ENCODE results near the gene TBCD.
"Not testable (repeated sequence)": the region's sequence is repeated elsewhere in the genome, so short reads cannot be mapped to it uniquely, and the experiment has no call there.

TBCD gene

DNA sequence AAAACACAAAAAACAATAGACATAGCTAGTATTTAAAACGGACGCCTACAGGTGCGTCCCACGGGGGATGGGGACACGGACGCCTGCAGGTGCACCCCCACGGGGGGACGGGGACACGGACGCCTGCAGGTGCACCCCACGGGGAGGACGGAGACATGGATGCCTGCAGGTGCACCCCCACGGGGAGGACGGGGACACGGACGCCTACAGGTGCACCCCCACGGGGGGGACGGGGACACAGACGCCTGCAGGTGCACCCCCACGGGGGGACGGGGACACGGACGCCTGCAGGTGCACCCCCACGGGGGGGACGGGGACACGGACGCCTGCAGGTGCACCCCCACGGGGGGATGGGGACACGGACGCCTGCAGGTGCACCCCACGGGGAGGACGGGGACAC lies 212.6 kb downstream of the TBCD start:
- DNase-seq (ENCODE audit: insufficient read length, low spot score); FAIRE-seq: not testable (repeated sequence)

DNA sequence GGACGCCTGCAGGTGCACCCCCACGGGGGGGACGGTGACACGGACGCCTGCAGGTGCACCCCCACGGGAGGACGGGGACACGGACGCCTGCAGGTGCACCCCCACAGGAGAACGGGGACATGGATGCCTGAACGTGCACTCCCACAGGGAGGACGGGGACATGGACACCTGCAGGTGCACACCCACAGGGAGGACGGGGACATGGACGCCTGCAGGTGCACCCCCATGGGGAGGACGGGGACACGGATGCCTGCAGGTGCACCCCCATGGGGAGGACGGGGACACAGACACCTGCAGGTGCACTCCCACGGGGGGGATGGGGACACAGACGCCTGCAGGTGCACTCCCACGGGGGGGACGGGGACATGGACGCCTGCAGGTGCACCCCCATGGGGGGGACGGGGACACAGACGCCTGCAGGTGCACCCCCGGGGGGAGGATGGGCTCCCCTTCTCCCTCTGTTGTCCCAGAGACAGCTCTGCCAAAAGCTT lies 213.0 kb downstream of the TBCD start:
- FAIRE-seq (no peak), DNase-seq (ENCODE audit: insufficient read length, low spot score) (no peak)

- DNase-seq (ENCODE audit: insufficient read length, low spot score) (no peak), FAIRE-seq (no peak)
Observed at GRCh38 chr17:82965371-82965770, 213.5 kb downstream of the TBCD start.

GRCh38 chr17:82966415-82966814 lies 214.6 kb downstream of the TBCD start:
- FAIRE-seq, result no peak
- DNase-seq (ENCODE audit: insufficient read length, low spot score), result no peak

DNA sequence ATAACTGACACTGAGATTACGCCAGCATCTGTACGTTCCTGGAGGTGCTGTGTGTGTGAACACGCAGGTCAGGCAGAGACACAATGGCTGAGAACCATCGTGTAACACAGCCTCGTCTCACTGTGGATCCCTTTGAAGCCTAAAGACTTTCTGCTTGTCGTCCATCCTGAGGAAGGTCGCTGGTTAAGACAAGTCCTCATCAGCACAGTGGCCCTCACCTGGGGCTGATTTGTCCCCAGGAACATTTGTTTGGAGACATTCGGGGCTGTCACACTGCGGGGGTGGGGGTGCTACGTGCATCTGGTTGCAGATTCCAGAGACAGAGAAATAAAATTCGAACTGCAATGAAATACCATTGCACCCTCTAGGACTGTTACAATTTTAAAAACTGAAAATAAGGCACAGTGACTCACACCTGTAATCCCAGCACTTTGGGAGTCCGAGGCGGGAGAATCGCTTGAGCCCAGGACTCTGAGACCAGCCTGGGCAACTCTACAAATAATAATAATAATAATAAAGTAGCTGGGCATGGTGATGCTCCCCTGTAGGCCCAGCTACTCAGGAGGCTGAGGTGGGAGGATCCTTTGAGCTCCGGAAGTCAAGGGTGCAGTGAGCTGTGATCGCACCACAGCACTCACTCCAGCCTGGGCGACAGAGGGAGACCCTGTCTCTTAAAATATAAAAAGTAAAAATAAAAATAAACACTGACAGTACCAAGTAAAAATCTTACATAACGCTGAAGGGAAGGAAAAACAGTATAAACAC lies 215.6 kb downstream of the TBCD start:
- FAIRE-seq (peak; percentile 60), DNase-seq (ENCODE audit: insufficient read length, low spot score) (no peak)

DNA sequence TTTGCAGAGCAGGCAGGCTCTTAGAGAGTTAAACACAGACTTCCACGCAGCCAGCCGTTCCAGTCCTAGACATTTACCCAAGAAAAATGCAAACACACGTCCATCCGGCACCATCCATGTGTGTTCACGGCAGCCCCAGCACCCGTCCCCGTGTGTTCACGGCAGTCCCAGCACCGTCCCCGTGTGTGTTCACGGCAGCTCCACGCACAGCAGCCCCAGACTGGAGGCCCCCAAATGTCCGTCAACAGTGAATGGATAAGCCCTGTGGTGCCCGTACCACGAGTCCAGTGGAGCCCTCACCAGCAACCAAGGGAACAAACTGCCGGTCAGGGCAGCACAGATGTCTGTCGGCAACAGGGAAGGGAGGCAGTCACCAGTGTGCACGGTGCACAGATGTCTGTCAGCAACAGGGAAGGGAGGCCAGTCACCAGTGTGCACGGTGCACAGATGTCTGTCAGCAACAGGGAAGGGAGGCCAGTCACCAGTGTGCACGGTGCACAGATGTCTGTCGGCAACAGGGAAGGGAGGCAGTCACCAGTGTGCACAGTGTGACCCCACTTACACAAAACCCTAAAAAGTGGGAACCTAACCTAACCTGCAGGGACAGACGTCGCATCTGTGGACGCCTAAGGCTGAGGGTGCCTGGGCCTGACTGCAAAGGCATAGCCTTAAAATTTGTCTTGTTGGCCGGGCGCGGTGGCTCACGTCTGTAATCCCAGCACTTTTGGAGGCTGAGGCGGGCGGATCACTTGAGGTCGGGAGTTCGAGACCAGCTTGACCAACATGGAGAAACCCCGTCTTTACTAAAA lies 216.4 kb downstream of the TBCD start:
- FAIRE-seq, result peak; percentile 80
- not testable (repeated sequence) for DNase-seq (ENCODE audit: insufficient read length, low spot score)

DNA sequence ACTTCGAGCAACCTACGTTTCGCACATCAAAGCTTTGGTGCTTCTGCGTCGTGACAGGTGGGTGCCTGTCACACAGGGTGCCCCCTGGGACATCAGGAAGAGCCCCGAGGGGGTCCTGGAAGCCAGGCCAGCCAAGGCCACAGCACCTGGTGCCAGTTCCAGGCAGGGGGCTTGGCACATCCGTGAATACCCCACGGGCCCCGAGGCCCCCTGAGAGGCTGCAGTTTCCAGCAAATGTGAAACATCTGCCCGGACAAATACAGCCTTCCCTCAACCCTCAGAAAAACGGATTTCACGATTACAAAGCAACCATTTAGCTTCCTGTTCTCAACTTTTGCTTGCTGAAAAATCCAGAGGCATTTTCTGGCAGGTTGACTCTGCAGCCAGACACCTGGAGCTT lies 218.2 kb downstream of the TBCD start:
- no peak for FAIRE-seq
- DNase-seq (ENCODE audit: insufficient read length, low spot score), result no peak

DNA sequence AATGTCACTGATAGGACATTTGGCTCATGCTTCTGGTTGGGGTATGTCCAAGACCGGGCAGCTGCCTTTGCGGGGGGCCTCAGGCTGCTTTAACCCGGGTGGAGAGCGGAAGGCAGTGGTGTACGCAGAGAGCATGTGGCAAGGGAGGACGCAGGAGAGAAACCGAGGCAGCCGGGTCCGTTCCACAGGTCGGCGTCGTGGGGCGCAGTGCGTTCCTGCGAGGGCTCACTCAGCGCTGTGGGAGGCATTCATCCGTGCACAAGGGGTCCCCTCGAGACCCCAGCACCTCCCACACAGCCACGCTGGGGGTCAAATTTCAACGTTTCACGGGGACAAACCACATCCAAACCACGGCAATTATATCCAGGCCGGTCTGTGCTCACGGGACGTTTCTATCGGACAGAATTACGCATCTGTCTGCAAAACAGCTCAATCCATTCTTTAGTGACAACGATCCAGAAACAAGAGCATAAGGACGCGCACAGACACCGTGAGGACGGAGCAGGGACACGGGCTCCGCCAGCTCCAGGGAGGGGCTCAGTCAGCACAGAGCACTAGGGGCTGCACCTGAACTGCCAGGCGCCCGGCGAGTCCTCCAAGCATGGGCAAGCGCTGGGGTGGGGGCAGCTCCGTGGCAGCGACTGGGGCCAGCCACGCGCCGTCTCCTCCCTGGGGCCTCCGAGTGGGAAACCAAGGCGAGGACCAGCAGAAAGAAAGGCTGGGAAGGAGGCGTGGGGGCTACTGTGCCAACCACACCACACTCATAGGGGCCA lies 219.1 kb downstream of the TBCD start:
- DNase-seq (ENCODE audit: insufficient read length, low spot score) (no peak), FAIRE-seq (no peak)

- DNase-seq (ENCODE audit: insufficient read length, low spot score) (no peak), FAIRE-seq (peak; percentile 4)
Observed at GRCh38 chr17:82972836-82973372, 221.0 kb downstream of the TBCD start.

- no peak for DNase-seq (ENCODE audit: insufficient read length, low spot score)
- no peak for FAIRE-seq
Observed at GRCh38 chr17:82973456-82974135, 221.7 kb downstream of the TBCD start.

GRCh38 chr17:82974136-82974952 lies 222.5 kb downstream of the TBCD start:
- DNase-seq (ENCODE audit: insufficient read length, low spot score) (no peak), FAIRE-seq (no peak)

DNA sequence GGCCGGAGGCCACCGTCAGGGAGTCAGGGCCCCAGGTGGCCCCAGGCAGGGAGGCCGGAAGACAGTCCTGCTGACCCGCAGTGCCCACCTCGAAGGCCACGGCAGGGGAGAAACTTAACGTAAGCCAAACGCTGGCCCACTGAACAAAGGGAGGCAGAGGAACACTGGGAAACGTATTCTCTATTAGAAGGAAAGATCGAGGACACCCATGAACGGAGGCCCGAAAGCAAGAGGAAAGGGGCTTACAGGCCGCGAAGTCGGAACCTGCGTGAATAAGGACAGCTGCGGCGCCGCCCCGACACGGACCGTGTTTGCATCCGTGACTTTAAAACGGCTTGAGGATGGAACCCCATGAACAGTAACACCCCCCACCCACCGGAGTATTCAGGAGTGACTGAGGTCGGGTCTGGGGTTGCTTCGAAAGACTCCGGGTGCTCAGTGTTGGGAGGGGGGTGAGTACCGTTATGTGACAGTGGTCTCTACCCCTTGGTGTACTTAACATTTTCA lies 225.2 kb downstream of the TBCD start:
- FAIRE-seq, result no peak
- DNase-seq (ENCODE audit: insufficient read length, low spot score), result no peak

DNA sequence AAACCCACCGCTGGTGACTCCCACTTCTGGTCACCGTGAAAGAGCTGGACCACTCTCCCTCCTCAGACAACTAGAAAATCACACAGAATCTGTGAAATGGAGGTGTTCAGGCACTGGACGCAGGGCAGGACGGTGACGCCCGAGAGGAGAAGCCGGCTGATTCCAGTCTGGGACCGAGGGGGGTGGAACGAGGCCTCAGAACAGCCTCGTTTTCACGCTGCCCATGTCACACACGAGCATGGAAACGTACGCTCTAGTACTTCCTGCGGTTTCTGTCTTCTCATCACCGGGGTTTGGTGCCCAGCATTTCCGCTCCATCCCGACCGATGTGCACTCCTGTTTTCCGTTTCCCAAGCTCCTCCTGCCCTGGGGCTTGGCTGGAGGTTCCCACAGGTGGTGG lies 225.7 kb downstream of the TBCD start:
- no peak for FAIRE-seq
- DNase-seq (ENCODE audit: insufficient read length, low spot score), result no peak

GRCh38 chr17:82978765-82979349 lies 227.0 kb downstream of the TBCD start:
- DNase-seq (ENCODE audit: insufficient read length, low spot score), result no peak
- peak; percentile 81 for FAIRE-seq

DNA sequence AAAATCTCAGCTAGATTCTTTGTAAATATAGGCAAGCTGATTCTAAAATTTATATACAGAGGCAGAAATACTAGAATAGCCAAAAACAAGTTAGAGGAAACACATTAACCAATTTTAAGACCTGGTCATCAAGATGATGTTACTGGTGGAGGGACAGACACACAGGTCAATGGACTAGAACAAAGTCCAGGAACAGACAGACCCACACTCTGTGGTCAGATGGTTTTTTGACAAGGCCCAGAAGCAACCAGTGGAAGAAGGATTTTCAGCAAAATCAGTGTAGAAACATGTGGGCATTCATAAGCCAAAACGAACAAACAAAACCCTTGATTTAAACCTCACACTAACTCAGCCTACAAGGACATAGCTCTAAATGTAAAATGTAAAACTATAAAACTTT lies 227.9 kb downstream of the TBCD start:
- FAIRE-seq (no peak), DNase-seq (ENCODE audit: insufficient read length, low spot score) (no peak)

- FAIRE-seq (no peak), DNase-seq (ENCODE audit: insufficient read length, low spot score) (no peak)
Observed at GRCh38 chr17:82980632-82981031, 228.8 kb downstream of the TBCD start.

- DNase-seq (ENCODE audit: insufficient read length, low spot score) (no peak), FAIRE-seq (no peak)
Observed at GRCh38 chr17:82981141-82981730, 229.4 kb downstream of the TBCD start.

DNA sequence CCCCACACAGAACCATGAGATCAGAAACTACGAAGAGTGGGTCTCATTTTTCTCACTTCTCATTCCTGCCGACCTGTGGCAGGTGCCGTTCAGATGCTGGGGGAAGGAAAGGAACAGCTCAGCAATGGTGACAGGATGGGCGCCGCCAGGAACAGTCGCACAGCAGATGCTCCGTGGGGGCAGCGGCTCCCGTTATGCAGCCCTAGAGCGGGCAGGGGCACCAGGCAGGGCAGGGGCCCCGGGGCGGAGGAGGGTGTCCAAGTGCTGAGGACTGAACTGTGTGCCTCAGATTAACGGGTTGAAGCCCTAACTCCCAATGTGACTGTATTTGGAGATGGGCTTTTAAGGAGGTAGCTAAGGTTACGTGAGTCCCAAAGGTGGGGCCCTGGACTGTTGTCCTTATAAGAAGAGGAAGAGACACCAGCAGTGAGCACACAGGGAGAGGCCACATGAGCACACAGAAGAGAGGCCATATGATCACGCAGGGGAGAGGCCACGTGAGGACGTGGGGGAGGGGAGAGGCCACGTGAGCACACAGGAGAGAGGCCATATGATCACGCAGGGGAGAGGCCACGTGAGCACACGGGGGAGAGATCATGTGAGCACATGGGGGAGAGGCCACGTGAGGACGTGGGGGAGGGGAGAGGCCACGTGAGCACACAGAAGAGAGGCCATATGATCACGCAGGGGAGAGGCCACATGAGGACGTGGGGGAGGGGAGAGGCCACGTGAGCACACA lies 231.8 kb downstream of the TBCD start:
- DNase-seq (ENCODE audit: insufficient read length, low spot score), result no peak
- no peak for FAIRE-seq
